ENCODE data around the gene SCML1. TPM values are rescaled to one million over a fixed set of nuclear protein-coding genes. Genes with fewer than 3 reads are reported as not detected.

Gene SCML1
- total RNA-seq, 2 experiments from 2014 or later: 59.1 to 60.3 TPM

GRCh38 chrX:17759990-17760389, 22.7 kb downstream of the SCML1 start:
- Mint-ChIP-seq H3K36me3 (ENCODE audit: low read depth) (peaks cover 4% of the 10 kb centered on the region), H3K27ac (no peak overlapping the region), H3K4me3 (no peak overlapping the region), H3K9me3 (no peaks in the 10 kb centered on the region), H3K4me1 (ENCODE audit: low read depth) (peaks cover 25% of the 10 kb centered on the region), H3K27me3 (no peaks in the 10 kb centered on the region)
- no peak for ATAC-seq (ENCODE audit: poor library complexity)
- Histone ChIP-seq H3K4me1 (ENCODE audit: insufficient read depth, low read length) (no peaks in the 10 kb centered on the region), H3K9me3 (ENCODE audit: control insufficient read depth in 1 of 2, insufficient read depth in 1 of 2, low read length in 2 of 2) (no peaks in the 10 kb centered on the region), H3K27me3 (ENCODE audit: control insufficient read depth in 1 of 2, insufficient read depth in 2 of 2, low read length in 2 of 2) (no peaks in the 10 kb centered on the region), H3K36me3 (ENCODE audit: insufficient read depth, low read length) (no peaks in the 10 kb centered on the region), H3K4me3 (ENCODE audit: low read length) (no peak overlapping the region), H3K27ac (ENCODE audit: low read depth in 1 of 2, low read length in 2 of 2) (no peak overlapping the region)
- TF ChIP-seq CTCF (IDR thresholded peaks at IDR 0.05): no peak
- POLR2A ChIA-PET: no interaction called here
- CTCF ChIA-PET: no interaction called here
- intact Hi-C loops (cut with DNase I, micrococcal nuclease): no loop called here
- DNase-seq: no peak

- POLR2A ChIA-PET: no interaction called here
- H3K4me1 Mint-ChIP-seq (ENCODE audit: low read depth): no peaks in the 10 kb centered on the region
These were observed 30.4 kb downstream of the SCML1 start for GRCh38 chrX:17767734-17768133.

GRCh38 chrX:17768997-17769396, 31.7 kb downstream of the SCML1 start:
- no peak for TF ChIP-seq CTCF (IDR thresholded peaks at IDR 0.05)
- Histone ChIP-seq H3K36me3 (ENCODE audit: insufficient read depth, low read length) (no peaks in the 10 kb centered on the region), H3K27me3 (ENCODE audit: control insufficient read depth in 1 of 2, insufficient read depth in 2 of 2, low read length in 2 of 2) (no peaks in the 10 kb centered on the region), H3K9me3 (ENCODE audit: control insufficient read depth in 1 of 2, insufficient read depth in 1 of 2, low read length in 2 of 2) (no peaks in the 10 kb centered on the region), H3K4me1 (ENCODE audit: insufficient read depth, low read length) (peaks cover 43% of the 10 kb centered on the region), H3K27ac (ENCODE audit: low read depth in 1 of 2, low read length in 2 of 2) (no peak overlapping the region), H3K4me3 (ENCODE audit: low read length) (no peak overlapping the region)
- ATAC-seq (ENCODE audit: poor library complexity) (no peak), DNase-seq (no peak)
- intact Hi-C loops (cut with DNase I, micrococcal nuclease): no loop called here
- H3K4me3 Mint-ChIP-seq: no peak overlapping the region
- H3K9me3 Mint-ChIP-seq: no peaks in the 10 kb centered on the region
- ChIA-PET CTCF (no interaction called here), POLR2A (no interaction called here)
- H3K36me3 Mint-ChIP-seq (ENCODE audit: low read depth): no peaks in the 10 kb centered on the region
- H3K27me3 Mint-ChIP-seq: no peaks in the 10 kb centered on the region
- H3K27ac Mint-ChIP-seq: no peak overlapping the region
- no peaks in the 10 kb centered on the region for H3K4me1 Mint-ChIP-seq (ENCODE audit: low read depth)

More at GRCh38 chrX:17767734-17768133, 30.4 kb downstream of the SCML1 start:
- Mint-ChIP-seq H3K9me3 (no peaks in the 10 kb centered on the region), H3K36me3 (ENCODE audit: low read depth) (no peaks in the 10 kb centered on the region), H3K27ac (no peak overlapping the region), H3K4me3 (no peak overlapping the region), H3K27me3 (no peaks in the 10 kb centered on the region)
- Histone ChIP-seq H3K27ac (ENCODE audit: low read depth in 1 of 2, low read length in 2 of 2) (no peak overlapping the region), H3K4me1 (ENCODE audit: insufficient read depth, low read length) (peaks cover 33% of the 10 kb centered on the region), H3K36me3 (ENCODE audit: insufficient read depth, low read length) (no peaks in the 10 kb centered on the region), H3K9me3 (ENCODE audit: control insufficient read depth in 1 of 2, insufficient read depth in 1 of 2, low read length in 2 of 2) (no peaks in the 10 kb centered on the region), H3K27me3 (ENCODE audit: control insufficient read depth in 1 of 2, insufficient read depth in 2 of 2, low read length in 2 of 2) (no peaks in the 10 kb centered on the region), H3K4me3 (ENCODE audit: low read length) (no peak overlapping the region)
- ATAC-seq (ENCODE audit: poor library complexity) (no peak), DNase-seq (no peak)
- intact Hi-C loops (cut with DNase I, micrococcal nuclease): no loop called here
- CTCF ChIA-PET: no interaction called here
- no peak for TF ChIP-seq CTCF (IDR thresholded peaks at IDR 0.05)

Measured in CD4-positive, alpha-beta T cell (primary cell).